Osteocyte (in vitro differentiated cells): ENCODE results near the gene PLCG2. TPM values are rescaled to one million over a fixed set of nuclear protein-coding genes. Genes with fewer than 3 reads are reported as not detected.

ENCODE experiments used
- DNase-seq: peaks from one replicate; pipeline ENCODE4 v3.0.0; 2021; ENCODE audit warnings: mixed read lengths; ENCODE audit not compliant: unreplicated experiment; ENCODE audit errors: extremely low spot score
- H3K27ac Mint-ChIP-seq: one replicate; pipeline ENCODE4 v1.8.0; 2021; ENCODE audit warnings: mild to moderate bottlenecking, mixed read lengths; ENCODE audit not compliant: unreplicated experiment
- H3K27me3 Mint-ChIP-seq: one replicate; pipeline ENCODE4 v1.8.0; 2021; ENCODE audit warnings: mixed read lengths; ENCODE audit not compliant: unreplicated experiment
- H3K36me3 Mint-ChIP-seq: one replicate; pipeline ENCODE4 v1.8.0; 2021; ENCODE audit warnings: mixed read lengths; ENCODE audit not compliant: unreplicated experiment
- H3K4me1 Mint-ChIP-seq: one replicate; pipeline ENCODE4 v1.8.0; 2021; ENCODE audit warnings: mixed read lengths; ENCODE audit not compliant: unreplicated experiment
- H3K4me3 Mint-ChIP-seq: one replicate; pipeline ENCODE4 v1.8.0; 2021; ENCODE audit warnings: mild to moderate bottlenecking, moderate library complexity, mixed read lengths; ENCODE audit not compliant: unreplicated experiment
- H3K9me3 Mint-ChIP-seq: one replicate; pipeline ENCODE4 v1.8.0; 2021; ENCODE audit warnings: mixed read lengths; ENCODE audit not compliant: unreplicated experiment
- CTCF ChIP-seq: fragments of 200-600 bp; sonication (generic); IDR thresholded peaks from 2 replicates; pipeline ENCODE4 v1.5.0; 2021; ENCODE audit warnings: antibody characterized with exemption, mild to moderate bottlenecking, moderate library complexity
- total RNA-seq: library from RNA; stranded (reverse); gene quantifications from 2 replicates; pipeline ENCODE4 v1.2.1, GENCODE V29; 2021

Gene PLCG2
- total RNA-seq, 1 donor from 2014 or later = not detected

- Mint-ChIP-seq H3K27ac (no peak overlapping the region), H3K9me3 (no peaks in the 10 kb centered on the region), H3K4me1 (peaks cover 2% of the 10 kb centered on the region), H3K4me3 (no peak overlapping the region), H3K36me3 (no peaks in the 10 kb centered on the region), H3K27me3 (no peaks in the 10 kb centered on the region)
- DNase-seq = no peak
- TF ChIP-seq CTCF = no peak
Observed at GRCh38 chr16:81816351-81816750, 37.3 kb downstream of the PLCG2 start.

- no peak overlapping the region for H3K27ac Mint-ChIP-seq
- H3K4me1 Mint-ChIP-seq = peaks cover 6% of the 10 kb centered on the region
- no peaks in the 10 kb centered on the region for H3K27me3 Mint-ChIP-seq
- no peak for DNase-seq
- H3K4me3 Mint-ChIP-seq = no peak overlapping the region
- H3K36me3 Mint-ChIP-seq = no peaks in the 10 kb centered on the region
- H3K9me3 Mint-ChIP-seq = no peaks in the 10 kb centered on the region
- no peak for TF ChIP-seq CTCF
Observed at GRCh38 chr16:81816793-81817210, 37.7 kb downstream of the PLCG2 start.

GRCh38 chr16:81817296-81817695, 38.2 kb downstream of the PLCG2 start:
- Mint-ChIP-seq H3K36me3 (no peaks in the 10 kb centered on the region), H3K9me3 (no peaks in the 10 kb centered on the region), H3K27ac (no peak overlapping the region), H3K27me3 (no peaks in the 10 kb centered on the region), H3K4me1 (peaks cover 6% of the 10 kb centered on the region), H3K4me3 (no peak overlapping the region)
- DNase-seq = no peak
- TF ChIP-seq CTCF = no peak

GRCh38 chr16:81817789-81818567, 38.9 kb downstream of the PLCG2 start:
- DNase-seq = no peak
- no peak overlapping the region for H3K4me3 Mint-ChIP-seq
- no peaks in the 10 kb centered on the region for H3K27me3 Mint-ChIP-seq
- no peak overlapping the region for H3K27ac Mint-ChIP-seq
- H3K9me3 Mint-ChIP-seq = no peaks in the 10 kb centered on the region
- TF ChIP-seq CTCF = no peak
- H3K4me1 Mint-ChIP-seq = peaks cover 6% of the 10 kb centered on the region
- H3K36me3 Mint-ChIP-seq = no peaks in the 10 kb centered on the region

GRCh38 chr16:81818568-81818896, 39.4 kb downstream of the PLCG2 start:
- no peaks in the 10 kb centered on the region for H3K36me3 Mint-ChIP-seq
- no peak overlapping the region for H3K4me3 Mint-ChIP-seq
- H3K27me3 Mint-ChIP-seq = no peaks in the 10 kb centered on the region
- H3K9me3 Mint-ChIP-seq = no peaks in the 10 kb centered on the region
- peaks cover 6% of the 10 kb centered on the region for H3K4me1 Mint-ChIP-seq
- no peak overlapping the region for H3K27ac Mint-ChIP-seq
- TF ChIP-seq CTCF = no peak
- no peak for DNase-seq
